ENCODE data around the gene LCN6.

LCN6 gene

GRCh38 chr9:136743639-136744211 lies 4.6 kb downstream of the LCN6 start:
- no peak for DNase-seq (ENCODE audit: low read depth)

- DNase-seq (ENCODE audit: low read depth): no peak
These were observed 5.5 kb downstream of the LCN6 start, which contains the start of gene LCN10 for GRCh38 chr9:136742591-136743391. Gene LCN10 (minus strand): TSS chr9:136742940. CDS start chr9:136742903, 37 bp downstream.

DNA sequence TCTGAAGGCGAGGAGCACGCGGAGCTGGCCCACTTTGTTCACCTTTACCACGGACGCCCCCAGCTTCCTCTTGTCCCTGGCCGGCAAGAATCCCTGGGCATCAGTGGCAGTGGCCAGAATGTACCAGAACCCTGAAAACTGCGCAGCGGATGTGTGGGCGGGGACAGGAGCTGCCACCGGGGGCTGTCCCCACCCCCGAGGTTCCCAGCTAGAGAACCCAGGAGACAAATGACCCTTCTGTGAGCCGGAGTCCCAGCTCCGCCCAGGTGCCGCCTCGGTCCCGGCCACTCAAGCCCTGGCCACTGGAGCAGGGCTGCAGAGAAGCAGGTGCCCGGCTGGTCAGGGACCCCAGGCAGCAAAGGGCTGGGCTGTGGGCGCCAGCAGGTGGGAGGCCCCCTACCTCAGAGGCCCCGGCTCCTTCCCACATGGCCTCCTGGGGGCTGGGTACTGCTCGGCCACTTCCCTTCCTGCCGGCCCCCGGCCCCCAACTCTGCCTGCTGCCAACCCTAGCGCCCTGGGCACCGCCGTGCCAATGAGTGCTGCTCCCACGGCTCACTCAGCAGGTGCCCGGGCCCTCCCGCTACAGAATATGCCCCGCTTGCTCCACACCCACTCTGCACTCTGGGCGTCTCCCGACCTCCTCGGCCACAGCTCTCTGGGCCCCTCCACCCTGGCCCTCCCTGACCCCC lies 6.3 kb downstream of the LCN6 start:
- no peak for DNase-seq (ENCODE audit: low read depth)

DNA sequence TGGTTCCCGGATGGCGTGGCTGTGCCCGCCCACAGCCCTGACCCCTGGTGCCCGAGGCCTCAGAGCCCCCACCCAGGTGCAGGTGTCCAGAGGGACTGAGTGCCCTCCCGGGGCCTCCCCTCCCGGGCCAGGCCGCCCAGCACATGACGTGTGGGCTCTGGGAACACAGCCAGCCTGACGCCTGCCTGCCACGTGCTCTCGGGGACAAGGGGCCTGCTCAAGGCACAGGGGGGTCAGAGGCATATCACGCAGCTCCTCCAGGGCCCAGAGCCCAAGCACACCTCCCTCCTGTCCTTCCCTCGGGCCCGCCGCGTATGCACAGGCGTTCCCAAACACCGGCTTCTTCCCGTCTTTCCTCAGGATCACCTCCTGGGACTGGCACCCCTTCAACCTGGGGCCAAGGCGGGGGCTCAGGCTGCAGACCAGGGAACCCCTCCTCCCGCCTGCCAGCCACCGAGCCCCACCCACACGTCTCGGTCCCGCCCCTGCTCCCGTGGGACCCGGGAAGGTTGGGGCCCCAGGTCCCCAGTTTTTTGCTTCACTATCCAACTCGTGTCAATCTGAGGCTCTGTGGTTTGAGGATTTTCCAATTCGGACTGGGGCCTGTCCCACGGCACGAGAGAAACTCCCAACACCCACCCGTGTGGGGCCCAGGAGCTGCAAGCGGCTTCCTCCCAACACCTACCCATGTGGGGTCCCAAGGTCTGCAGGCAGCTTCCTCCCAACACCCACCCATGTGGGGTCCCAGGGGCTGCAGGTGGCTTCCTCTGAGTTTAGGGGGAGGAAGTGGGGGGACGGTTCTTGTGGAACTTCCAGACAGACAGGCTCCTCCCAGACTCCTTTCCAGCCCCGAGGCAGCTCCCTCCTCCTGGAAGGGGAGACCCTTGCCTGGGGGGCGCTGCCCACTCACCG lies 7.1 kb downstream of the LCN6 start:
- no peak for DNase-seq (ENCODE audit: low read depth)

GRCh38 chr9:136740491-136740890 lies 7.8 kb downstream of the LCN6 start:
- no peak for DNase-seq (ENCODE audit: low read depth)

GRCh38 chr9:136740069-136740468 lies 8.3 kb downstream of the LCN6 start:
- no peak for DNase-seq (ENCODE audit: low read depth)

- DNase-seq (ENCODE audit: low read depth): no peak
These were observed 8.8 kb downstream of the LCN6 start for GRCh38 chr9:136739509-136739908.

GRCh38 chr9:136738960-136739359 lies 9.4 kb downstream of the LCN6 start:
- no peak for DNase-seq (ENCODE audit: low read depth)

- DNase-seq (ENCODE audit: low read depth): no peak
These were observed 12.4 kb downstream of the LCN6 start for GRCh38 chr9:136735812-136736480.

DNA sequence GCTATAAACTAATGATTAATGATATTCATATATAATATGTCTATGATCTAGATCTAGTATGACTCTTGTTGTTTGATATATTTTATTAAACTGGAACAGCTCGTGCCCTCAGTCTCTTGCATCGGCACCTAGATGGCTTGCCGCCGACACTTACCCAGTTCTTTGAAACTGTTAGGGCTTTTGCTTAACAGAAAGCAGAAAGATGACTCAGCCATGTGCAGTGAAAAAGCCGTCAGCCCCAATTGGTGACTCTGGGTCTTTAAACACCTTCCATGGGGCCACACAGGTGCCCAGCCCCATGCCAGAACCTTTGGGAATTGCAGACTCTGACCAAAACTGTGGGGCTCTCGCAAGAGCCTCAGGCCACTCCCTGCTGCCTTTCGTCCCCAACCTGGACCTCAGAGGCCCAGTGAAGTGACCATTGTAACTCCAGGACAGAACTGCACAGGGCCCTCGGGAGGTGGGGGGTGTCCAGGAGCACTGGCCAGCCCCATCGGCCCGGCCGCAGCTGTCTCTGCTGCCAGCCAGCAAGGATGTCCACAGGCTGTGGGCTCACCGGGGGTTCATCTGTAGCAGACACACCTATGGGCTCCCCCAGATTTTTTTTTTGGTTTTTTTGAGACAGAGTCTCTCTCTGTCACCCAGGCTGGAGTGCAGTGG lies 13.4 kb downstream of the LCN6 start:
- DNase-seq (ENCODE audit: low read depth): no peak

GRCh38 chr9:136733611-136734010 lies 14.7 kb downstream of the LCN6 start:
- DNase-seq (ENCODE audit: low read depth): no peak

DNA sequence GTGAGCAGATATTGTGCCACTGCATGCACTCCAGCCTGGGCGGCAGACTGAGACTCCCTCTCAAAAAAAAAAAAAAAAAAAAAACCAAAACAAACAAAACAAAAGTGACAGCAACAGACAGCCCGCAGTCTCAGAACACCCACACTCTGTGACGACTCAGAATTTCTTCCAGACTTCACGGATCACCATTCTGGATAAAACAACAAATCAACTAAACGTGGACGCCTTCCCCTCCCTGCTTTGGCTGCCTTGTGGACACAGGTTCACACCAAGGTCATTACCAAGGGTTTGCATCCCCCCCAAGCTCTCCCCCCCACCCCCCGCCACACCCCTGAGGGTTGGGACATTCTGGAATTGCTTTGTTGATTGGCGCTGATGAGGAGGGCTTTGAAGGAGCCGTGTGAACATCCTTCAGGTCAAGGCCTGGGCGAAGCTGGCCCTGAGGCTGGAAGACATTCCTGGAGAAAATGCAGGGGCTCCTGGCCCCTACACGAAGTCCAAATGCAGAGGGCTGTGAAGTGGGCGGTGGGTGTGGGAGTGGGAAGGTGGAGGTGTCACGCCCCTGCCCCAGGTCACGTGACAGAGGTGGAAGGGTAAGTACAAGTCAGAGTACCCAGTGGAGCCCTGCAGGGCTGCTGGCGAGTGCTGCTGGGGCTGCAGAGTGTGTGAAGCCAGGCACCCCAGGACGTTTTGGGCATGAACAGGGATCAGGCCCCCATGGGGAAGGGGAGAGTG lies 15.7 kb downstream of the LCN6 start:
- no peak for DNase-seq (ENCODE audit: low read depth)

DNA sequence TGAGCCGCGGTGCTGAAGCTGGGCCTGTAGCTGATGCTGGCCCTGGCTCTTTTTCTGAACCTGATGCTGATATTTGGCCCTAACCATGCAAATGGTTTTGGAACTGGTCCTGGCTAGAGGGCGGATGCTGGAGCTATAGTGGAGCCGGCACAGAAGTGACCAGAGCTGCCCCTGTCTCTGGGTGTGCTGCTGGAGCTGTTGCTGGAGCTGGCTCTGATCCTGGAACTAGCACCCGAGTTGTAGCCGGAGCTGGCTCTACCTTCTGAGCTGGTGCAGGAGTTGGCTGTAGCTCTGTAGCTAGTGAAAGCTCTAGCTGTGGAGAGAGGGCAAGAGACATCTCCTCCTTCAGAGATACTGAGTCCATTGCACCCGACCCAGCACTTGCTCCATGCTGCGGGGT lies 18.4 kb downstream of the LCN6 start:
- no peak for DNase-seq (ENCODE audit: low read depth)

DNA sequence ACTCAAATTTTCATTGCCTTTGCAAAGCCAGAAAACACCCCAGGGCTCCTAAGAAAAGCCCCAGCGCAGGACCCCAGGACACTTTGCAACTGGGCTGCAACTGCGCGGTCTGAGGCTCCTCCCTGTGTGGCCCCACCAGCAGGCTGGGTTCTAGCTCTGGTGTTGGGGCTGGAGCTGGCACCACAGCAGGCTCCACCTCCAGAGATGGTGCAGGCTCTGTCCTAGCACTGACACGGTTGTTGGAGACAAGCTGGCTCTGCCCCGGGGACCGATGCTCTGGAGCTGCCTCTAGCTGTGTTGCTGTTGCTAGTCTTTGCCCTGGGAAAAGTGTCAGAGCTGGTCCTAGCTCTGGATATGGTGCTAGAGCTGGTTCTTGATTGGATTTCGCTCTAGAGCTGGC lies 19.2 kb downstream of the LCN6 start:
- DNase-seq (ENCODE audit: low read depth): no peak

GRCh38 chr9:136728548-136729123 lies 19.7 kb downstream of the LCN6 start:
- no peak for DNase-seq (ENCODE audit: low read depth)

- peak; percentile 88 for DNase-seq (ENCODE audit: low read depth)
These were observed 20.2 kb downstream of the LCN6 start for GRCh38 chr9:136728080-136728547.

- no peak for DNase-seq (ENCODE audit: low read depth)
These were observed 21.6 kb downstream of the LCN6 start for GRCh38 chr9:136726631-136727191.

- DNase-seq (ENCODE audit: low read depth): no peak
These were observed 22.2 kb downstream of the LCN6 start for GRCh38 chr9:136726118-136726517.

GRCh38 chr9:136725612-136726011 lies 22.7 kb downstream of the LCN6 start:
- DNase-seq (ENCODE audit: low read depth): no peak
